UCSD-AML1 (cell line): ENCODE results near the gene TSPO2.
"Not testable (repeated sequence)": the region's sequence is repeated elsewhere in the genome, so short reads cannot be mapped to it uniquely, and the experiment has no call there.

Experiments
- DNase-seq: peaks from one replicate; lab custom pipeline; 2025; ENCODE audit not compliant: unreplicated experiment; lab: John Stamatoyannopoulos, UW

The TSPO2 gene

GRCh38 chr6:41042226-41043055 lies at the start of gene TSPO2:
TSS of gene TSPO2 (plus strand) at chr6:41042467. CDS start at chr6:41042986, 519 bp downstream.
- DNase-seq, result no peak

GRCh38 chr6:40992746-40993145 lies 49.5 kb upstream of the TSPO2 start:
- no peak for DNase-seq

GRCh38 chr6:40996591-40997233 lies 45.6 kb upstream of the TSPO2 start:
- DNase-seq, result no peak

DNA sequence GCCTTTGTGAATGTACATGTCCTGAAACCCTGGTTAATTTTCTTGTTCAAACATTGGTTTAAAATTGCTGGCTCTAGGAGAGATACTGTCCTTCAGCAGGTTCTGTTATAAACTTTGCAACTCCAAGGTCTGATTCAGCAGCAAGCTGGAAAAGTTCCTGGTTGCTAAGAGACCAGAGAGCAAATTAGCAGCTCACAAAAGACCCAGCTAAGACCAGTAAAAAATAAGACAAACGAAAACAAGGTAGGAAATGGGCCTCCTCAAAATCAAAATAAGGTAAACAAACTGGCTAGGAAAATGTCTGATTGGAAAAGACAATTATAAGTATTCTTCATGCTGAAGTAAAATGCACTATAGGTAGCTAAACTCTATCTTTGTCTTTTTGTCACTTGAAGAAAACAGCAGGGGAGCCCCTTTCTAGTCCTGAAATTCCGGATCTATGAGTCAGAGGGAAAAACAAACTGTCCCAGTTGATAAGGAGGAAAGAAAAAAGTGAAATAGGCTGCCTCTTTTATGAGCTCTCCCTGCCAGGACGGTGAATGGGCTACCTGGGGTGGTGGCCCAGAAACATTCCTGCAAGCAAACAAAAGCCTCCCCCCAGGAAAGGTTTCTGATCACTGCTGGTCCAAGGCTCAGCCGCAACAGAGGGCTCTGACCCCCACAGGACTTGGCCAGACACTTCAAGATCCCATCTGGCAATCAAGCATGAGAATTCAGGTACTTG lies 44.9 kb upstream of the TSPO2 start:
- DNase-seq, result no peak

DNA sequence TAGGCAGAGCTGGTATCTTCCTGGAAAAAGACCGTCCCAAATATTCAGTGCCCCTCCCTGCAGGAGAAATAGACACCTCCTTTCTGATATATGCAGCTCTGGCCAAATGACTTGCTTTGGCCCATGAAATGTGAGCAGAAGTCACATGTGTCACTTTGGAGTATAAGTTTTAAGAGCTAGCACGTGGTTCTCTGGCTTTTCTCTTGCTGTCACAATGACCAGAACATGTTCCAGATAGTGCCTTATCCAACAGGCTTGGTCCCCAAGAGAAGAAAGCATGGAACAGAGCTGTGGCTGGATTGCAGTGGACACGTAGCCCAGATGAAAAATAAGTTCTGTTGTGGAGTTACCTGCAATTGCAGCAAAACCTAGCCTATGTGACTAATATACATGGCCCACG lies 43.6 kb upstream of the TSPO2 start:
- DNase-seq, result no peak

GRCh38 chr6:40999569-40999968 lies 42.7 kb upstream of the TSPO2 start:
- peak; percentile 62 for DNase-seq

GRCh38 chr6:41000248-41000647 lies 42.0 kb upstream of the TSPO2 start:
- DNase-seq, result no peak

DNA sequence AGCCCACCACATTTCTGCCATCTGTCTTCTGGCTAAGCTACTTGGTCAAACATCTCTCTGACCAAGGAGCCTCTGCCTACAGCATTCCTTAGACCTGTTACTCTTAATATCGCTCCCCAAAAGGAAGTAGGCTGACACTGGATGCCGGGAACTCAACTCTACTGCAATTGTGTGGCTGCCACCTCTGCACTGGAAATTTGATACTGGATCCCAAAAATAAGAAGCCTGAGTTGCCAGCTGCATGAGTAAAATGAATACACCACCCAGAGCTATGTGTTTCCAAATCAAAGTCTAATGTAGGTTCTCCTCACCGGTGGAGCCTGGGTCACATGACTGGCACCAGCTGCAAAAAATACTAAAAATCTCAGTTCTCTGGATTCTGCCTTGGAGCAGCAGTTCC lies 40.1 kb upstream of the TSPO2 start:
- DNase-seq, result no peak

GRCh38 chr6:41006217-41006616 lies 36.0 kb upstream of the TSPO2 start:
- DNase-seq, result peak; percentile 26

DNA sequence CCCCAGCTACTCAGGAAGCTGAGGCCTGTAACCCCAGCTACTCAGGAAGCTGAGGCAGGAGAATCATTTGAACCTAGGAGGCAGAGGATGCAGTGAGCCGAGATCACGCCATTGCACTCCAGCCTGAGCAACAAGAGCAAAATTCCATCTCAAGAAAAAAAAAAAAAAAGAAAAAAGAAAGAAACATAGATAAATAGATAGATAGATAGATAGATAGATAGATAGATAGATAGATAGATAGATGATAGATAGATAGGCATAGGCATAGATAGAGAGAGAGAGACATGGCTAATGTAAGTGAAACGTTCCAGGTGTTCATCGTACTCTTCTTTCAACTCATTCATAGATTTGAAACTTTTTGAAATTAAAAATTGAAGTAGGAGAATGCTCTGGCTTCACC lies 35.3 kb upstream of the TSPO2 start:
- DNase-seq, result not testable (repeated sequence)

DNA sequence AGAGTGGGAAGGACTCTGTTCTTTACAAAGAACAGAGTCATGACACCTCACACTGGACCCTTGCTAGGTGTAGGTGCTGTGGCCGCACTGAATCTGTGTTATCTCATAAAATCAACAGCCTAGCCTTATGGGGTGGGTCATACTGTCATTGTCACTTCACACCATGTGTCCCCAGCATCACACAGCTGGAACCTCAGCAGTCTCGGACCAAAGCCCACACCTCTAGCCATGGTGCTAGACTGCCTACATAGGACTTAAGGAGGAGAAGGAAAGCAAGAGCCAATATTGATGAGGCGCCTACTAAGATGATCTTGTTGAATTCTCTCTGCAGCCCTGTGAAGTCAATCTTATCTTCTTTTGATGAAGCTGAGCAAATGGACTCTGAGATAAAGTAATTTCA lies 34.3 kb upstream of the TSPO2 start:
- DNase-seq, result no peak

DNA sequence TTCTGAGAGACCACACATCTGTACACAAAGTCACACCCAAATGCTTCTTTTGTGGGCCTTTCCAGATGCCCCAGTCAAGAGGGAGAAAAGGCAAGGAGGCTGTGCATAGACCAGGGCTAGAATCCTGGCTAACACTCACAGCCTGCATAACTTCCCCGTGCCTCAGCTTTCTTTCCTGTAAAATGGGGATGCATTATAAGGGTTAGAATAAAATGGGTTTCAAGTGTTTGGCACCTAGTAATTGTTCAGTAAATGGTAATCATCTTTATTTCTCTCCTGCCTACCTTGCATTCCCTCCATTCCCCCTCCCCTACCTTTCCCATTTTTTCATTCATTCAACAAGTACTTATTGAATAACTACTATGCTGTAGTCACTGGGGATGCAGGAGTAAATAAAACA lies 32.6 kb upstream of the TSPO2 start:
- DNase-seq, result no peak

DNA sequence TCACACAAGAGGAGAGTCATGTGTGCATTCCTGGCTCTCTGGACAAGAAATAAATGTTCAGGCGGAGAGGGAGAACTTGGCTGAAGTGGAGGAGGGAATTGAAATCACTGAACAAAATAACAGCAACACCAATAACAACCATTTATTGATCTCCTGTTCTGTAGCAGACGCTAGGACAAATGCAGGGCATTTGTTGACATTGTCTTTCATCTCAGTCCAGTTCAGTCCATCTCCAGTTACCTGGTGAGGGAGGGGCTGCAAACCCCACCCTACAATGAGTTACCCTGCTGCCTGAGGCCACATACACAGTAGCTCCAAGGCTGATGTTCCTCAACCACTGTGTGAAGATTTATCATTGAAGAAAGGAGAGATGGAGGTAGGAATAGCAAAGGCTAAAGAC lies 30.6 kb upstream of the TSPO2 start:
- no peak for DNase-seq

GRCh38 chr6:41013466-41014153 lies 28.7 kb upstream of the TSPO2 start:
- no peak for DNase-seq

- DNase-seq, result no peak
Measured at GRCh38 chr6:41014780-41015179, 27.5 kb upstream of the TSPO2 start.

DNA sequence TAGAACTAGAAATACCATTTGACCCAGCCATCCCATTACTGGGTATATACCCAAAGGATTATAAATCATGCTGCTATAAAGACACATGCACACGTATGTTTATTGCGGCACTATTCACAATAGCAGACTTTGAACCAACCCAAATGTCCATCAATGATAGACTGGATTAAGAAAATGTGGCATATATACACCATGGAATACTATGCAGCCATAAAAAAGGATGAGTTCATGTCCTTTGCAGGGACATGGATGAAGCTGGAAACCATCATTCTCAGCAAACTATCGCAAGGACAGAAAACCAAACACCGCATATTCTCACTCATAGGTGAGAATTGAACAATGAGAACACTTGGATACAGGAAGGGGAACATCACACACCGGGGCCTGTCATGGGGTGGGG lies 26.4 kb upstream of the TSPO2 start:
- DNase-seq, result not testable (repeated sequence)

DNA sequence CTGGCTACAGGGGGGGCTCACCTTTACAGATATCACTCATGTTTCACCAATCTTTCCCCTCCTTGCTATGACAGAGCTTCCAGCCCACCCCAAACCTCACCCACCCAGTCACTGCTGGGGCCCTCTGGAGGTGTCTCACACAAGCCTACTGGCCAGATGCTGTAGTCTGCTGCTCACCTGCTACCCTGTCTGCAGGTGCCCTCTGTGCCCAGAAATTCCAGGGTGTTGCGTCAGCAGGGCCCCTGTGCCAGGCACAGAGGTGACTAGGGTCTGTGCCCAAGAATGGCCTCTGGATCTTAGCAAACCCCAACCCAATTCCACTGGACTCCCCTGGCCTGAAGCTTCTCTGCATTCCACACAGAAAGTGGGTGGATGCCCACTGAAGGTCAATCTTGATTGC lies 24.6 kb upstream of the TSPO2 start:
- DNase-seq, result no peak

GRCh38 chr6:41021832-41022231 lies 20.4 kb upstream of the TSPO2 start:
- no peak for DNase-seq

DNA sequence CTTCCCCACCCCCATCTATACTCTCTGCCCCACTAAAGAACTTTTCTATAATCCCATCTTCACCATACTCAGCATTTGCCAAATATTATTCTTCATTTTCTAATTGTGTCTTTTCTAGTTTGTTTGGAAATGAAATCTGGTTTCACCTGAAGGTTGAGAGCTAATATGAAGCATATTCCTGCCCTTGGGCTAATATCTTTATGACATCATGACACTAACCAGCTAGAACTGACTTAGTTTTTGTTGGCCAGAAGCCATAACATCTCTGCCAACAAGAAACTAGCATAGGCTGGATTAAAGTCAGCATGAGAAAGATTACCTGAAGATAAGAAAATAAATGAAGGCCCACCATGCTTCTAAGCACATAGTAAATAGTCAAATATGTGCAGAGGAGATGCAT lies 20.0 kb upstream of the TSPO2 start:
- no peak for DNase-seq

DNA sequence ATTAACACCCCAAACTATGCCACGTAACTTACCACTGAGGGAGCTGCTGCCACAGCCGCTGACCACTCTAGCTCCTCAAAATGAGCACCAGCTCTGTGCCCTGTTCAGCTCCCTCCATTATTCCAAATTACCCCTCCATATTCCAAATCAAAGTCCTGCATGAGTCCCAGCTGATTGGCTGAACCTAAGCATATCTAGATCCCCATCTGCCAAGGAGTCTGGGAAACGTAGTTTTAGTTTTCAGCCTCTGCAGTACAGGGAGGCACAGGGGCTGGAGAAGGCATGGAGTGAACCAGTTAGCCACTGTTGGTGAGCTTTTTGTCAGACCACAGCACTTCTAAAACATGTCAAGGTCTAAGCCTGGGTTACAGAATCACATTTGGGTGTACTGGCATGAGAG lies 19.2 kb upstream of the TSPO2 start:
- no peak for DNase-seq

GRCh38 chr6:41025966-41026530 lies 16.2 kb upstream of the TSPO2 start:
- no peak for DNase-seq
